GM19238 (cell line): Measurements from ENCODE around the gene PGAP1.

Experiments
- DNase-seq: peaks from one replicate; pipeline ENCODE4 v3.0.0; 2011; ENCODE audit warnings: low spot score; ENCODE audit not compliant: insufficient read length

PGAP1 gene

DNA sequence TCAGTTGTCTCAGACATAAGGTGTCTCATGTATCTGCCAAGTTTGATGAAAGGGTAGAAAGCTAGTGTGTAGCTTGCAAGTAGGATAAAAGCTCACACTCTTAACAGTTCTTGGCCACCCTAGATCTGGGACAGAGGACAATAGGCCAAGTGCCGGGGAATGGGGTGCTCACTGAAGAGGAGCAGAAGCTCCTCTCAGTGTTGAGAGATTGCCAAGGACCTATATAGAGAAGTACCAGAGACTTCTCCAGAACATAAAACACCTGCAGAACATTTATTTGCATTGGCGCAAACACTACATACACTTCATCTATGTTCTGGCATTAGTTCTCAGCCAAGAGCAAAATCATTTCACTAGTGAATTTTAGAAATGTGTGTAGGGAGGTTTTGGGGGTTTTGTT, 124.1 kb downstream of the PGAP1 start:
- no peak for DNase-seq

DNA sequence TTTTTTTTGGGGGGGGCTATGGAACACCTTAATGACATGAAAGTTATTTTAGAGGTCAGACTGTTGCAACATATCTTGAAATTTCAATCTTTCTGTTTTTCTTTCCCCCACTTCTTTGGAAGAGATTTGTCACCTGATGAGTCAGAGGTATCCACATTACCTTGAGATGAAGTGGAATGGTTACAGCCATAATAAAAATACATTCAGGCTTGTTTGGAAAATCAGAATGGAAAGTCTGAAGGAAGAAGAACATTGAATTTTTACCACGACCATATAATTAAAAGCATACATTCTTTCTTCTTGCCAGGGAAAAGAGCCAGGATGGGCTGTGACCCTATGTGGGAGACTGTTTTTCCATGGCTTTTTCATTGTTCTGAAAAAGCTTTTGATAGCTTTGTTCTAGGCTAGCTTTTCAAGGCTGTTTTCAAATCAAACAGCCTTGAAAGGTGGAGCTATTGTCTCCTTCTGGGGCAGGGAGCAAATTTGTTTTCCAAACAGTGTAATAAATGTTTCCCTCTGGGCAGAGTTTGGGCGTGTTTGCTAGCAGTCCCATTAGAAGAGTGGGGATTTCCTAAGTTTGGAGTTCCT, 124.7 kb downstream of the PGAP1 start:
- DNase-seq = no peak

DNA sequence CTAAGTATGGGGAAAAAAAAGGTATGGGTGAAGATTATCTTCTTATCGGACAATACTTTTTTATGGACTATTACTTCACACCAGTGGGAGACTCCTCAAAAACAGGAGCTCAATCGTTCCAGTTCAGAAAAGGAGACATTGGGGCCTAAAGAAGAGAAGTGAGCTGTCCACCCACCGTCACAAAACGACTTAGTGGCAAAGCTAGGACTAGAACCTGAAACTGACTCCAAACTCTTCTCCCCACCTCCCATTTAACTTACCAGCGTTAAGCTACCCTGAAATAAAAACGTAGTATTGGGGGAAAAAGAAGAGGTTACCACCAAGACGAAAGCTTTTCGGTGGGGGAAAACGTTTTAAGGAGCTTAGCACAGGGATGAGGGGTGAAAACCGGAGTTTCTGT, 127.5 kb downstream of the PGAP1 start:
- DNase-seq = no peak

DNA sequence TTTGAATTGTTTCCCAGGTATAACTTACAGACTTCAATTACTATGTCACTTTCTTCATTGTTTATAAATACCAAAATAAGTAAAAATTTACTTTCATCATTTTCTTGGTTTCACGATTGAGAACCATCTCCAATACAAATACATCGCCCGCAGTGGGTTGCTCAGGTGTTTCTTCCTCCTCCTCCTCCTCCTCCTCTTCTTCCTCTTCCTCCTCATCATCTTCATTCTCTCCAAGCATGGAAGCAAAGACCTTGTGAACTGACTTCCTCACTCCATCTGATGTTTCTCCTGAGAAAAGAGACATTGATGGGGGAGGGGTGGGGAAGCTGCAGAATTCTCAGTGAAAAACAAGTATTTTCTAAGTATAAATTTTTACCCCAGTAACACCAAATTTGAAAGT, 133.6 kb downstream of the PGAP1 start:
- DNase-seq = no peak

DNA sequence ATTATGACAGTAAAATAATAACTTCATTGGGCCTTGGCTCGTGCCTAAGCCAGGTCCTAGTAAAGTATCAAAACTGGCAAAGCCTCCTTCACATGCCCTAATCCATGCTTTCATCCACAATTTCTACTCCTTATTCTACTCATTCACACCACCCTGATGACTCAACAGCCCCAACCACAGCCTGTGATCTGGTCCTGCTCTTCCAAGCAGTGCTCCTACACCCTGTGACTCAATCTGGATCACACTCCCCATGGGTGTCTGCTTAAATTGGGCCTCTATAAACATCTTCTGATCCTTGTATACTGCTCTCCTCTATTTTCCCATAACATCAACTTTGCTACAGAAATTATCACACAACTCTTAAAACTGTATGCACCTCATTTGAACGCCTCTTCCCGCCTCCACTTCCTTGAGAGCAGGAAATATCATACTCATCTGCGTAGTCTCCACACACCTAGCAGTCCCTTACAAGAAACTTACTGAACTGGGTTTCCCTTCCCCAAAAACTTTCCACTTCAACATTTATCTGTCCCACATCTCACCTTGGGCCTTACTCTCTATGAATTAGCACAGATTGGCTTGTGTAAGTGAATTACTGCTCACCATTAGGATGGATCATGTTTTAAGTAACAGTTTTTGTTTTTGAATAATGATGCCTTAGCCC, 142.9 kb downstream of the PGAP1 start:
- DNase-seq = no peak
